PC-3 (cell line): ENCODE results near the gene AKR7A2. TPM values are rescaled to one million over a fixed set of nuclear protein-coding genes. Genes with fewer than 3 reads are reported as not detected.

Experiments used
- ATAC-seq: fragments of 200-7000 bp; cut with Tn5 transposase; 2 replicates; pipeline ENCODE4 v1.9.1; 2020; ENCODE audit warnings: mild to moderate bottlenecking, moderate library complexity
- BruUV-seq: library from RNA; stranded (reverse); fragments of 400-500 nt; replicated peaks from 2 replicates; lab custom pipeline; 2021; lab: Mats Ljungman, UMichigan
- CTCF ChIA-PET: fragments of 300-600 bp; sonication (Branson Sonifier 250); formaldehyde crosslinking; loops from one replicate; lab custom pipeline; 2022; ENCODE audit warnings: antibody characterized with exemption; lab: Charles Lee
- POLR2A ChIA-PET: fragments of 300-600 bp; sonication (Branson Sonifier 250); formaldehyde crosslinking; loops from one replicate; lab custom pipeline; 2022; ENCODE audit warnings: antibody characterized with exemption; ENCODE audit not compliant: unreplicated experiment; lab: Charles Lee
- DNase-seq: peaks from one replicate; pipeline ENCODE4 v3.0.0-alpha.2; 2015
- H2AFZ ChIP-seq: fragments of 300-600 bp; sonication (generic); 2 replicates; pipeline ENCODE4 v1.6.0; 2016; ENCODE audit warnings: antibody characterized with exemption, low read length
- H3F3A ChIP-seq: fragments of 300-600 bp; sonication (generic); one replicate; pipeline ENCODE4 v1.6.0; 2017; ENCODE audit warnings: antibody characterized with exemption, low read length, control low read depth, mild to moderate bottlenecking; ENCODE audit not compliant: unreplicated experiment
- H3K27ac ChIP-seq: fragments of 300-600 bp; sonication (generic); 2 replicates; pipeline ENCODE4 v1.5.1; 2016; ENCODE audit warnings: mild to moderate bottlenecking, low read length
- H3K27me3 ChIP-seq: fragments of 300-600 bp; sonication (generic); 2 replicates; pipeline ENCODE4 v1.6.1; 2016; ENCODE audit warnings: low read length, mixed read lengths
- H3K36me3 ChIP-seq: fragments of 300-600 bp; sonication (generic); 2 replicates; pipeline ENCODE4 v1.6.1; 2016; ENCODE audit warnings: low read depth, mixed run types, low read length, mixed read lengths
- H3K4me1 ChIP-seq: fragments of 300-600 bp; sonication (generic); 2 replicates; pipeline ENCODE4 v1.5.1; 2016; ENCODE audit warnings: low read length; ENCODE audit not compliant: insufficient read depth
- H3K4me2 ChIP-seq: fragments of 300-600 bp; sonication (generic); 2 replicates; pipeline ENCODE4 v1.6.0; 2016; ENCODE audit warnings: low read length
- H3K4me3 ChIP-seq: fragments of 300-600 bp; sonication (generic); 2 replicates; pipeline ENCODE4 v1.5.1; 2016; ENCODE audit warnings: mild to moderate bottlenecking, low read length, mixed read lengths
- H3K79me2 ChIP-seq: fragments of 300-600 bp; sonication (generic); 2 replicates; pipeline ENCODE4 v1.6.1; 2017; ENCODE audit warnings: low read length, mixed read lengths
- H3K9ac ChIP-seq: fragments of 300-600 bp; sonication (generic); 2 replicates; pipeline ENCODE4 v1.6.0; 2016; ENCODE audit warnings: mild to moderate bottlenecking, low read length
- H3K9me2 ChIP-seq: fragments of 300-600 bp; sonication (generic); replicated peaks from 2 replicates; pipeline ENCODE4 v1.6.1; 2016; ENCODE audit warnings: mixed run types, low read length, mixed read lengths
- H3K9me3 ChIP-seq: fragments of 300-600 bp; sonication (generic); 2 replicates; pipeline ENCODE4 v1.6.1; 2016; ENCODE audit warnings: low read length, mixed read lengths
- H4K20me1 ChIP-seq: fragments of 300-600 bp; sonication (generic); 2 replicates; pipeline ENCODE4 v1.6.1; 2016; ENCODE audit warnings: low read length, mixed read lengths
- CTCF ChIP-seq: fragments of 300-600 bp; sonication (generic); conservative IDR thresholded peaks from 2 replicates; pipeline ENCODE4 v1.5.1; 2017; ENCODE audit warnings: antibody characterized with exemption, low read depth, mild to moderate bottlenecking, low read length
- EZH2 ChIP-seq: fragments of 300-600 bp; sonication (generic); IDR thresholded peaks from one replicate; pipeline ENCODE4 v1.6.1; 2017; ENCODE audit warnings: antibody characterized with exemption, mild to moderate bottlenecking, low read length; ENCODE audit not compliant: unreplicated experiment
- EZH2phosphoT487 ChIP-seq: fragments of 300-600 bp; sonication (generic); IDR thresholded peaks from 2 replicates; pipeline ENCODE4 v1.6.1; 2018; ENCODE audit warnings: mild to moderate bottlenecking, antibody characterized with exemption, low read length, borderline replicate concordance
- intact Hi-C: fragments of 100-400 bp; cut with micrococcal nuclease; formaldehyde crosslinking; loops from 2 replicates; pipeline ENCODE4 v1.9.0; 2023
- total RNA-seq: library from RNA; depleted of rRNA; stranded (reverse); fragments of >200 nt; gene quantifications from 2 replicates; pipeline ENCODE4 v1.2.3, GENCODE V29; 2014; rRNA removed

The AKR7A2 gene
- total RNA-seq, 1 experiment from 2014 or later, result 63.3 TPM

- DNase-seq (no peak), ATAC-seq (no peak)
- H3K9ac ChIP-seq, result no peak overlapping the region
- H3K27ac ChIP-seq, result no peak overlapping the region
- H3K4me2 ChIP-seq, result no peak overlapping the region
- BruUV-seq, result no TSS peak
- TF ChIP-seq EZH2 (no peak), CTCF (no peak), EZH2phosphoT487 (no peak)
- no peaks in the 10 kb centered on the region for H3K9me2 ChIP-seq
- POLR2A ChIA-PET, result no interaction called here
- no peaks in the 10 kb centered on the region for H3K27me3 ChIP-seq
- intact Hi-C loops, result no loop called here
- no peak overlapping the region for H3K4me3 ChIP-seq
- H3K36me3 ChIP-seq, result peaks cover 55% of the 10 kb centered on the region
- H2AFZ ChIP-seq, result no peak overlapping the region
- CTCF ChIA-PET, result no interaction called here
- H3F3A ChIP-seq, result no peaks in the 10 kb centered on the region
- H4K20me1 ChIP-seq, result peaks cover 26% of the 10 kb centered on the region
- no peaks in the 10 kb centered on the region for H3K9me3 ChIP-seq
- peaks cover 65% of the 10 kb centered on the region for H3K79me2 ChIP-seq
- peaks cover 22% of the 10 kb centered on the region for H3K4me1 ChIP-seq
These were observed 57.5 kb downstream of the AKR7A2 start for GRCh38 chr1:19254416-19254815.

Other genes starting within 250 kb of the AKR7A2 start
- 141 and 224 TPM in 2 replicates for gene UBR4, start 101.9 kb downstream of the AKR7A2 start, total RNA-seq
- 60.9 and 78.0 TPM in 2 replicates for gene EMC1, start 60.6 kb downstream of the AKR7A2 start, total RNA-seq
- 114 and 117 TPM in 2 replicates for gene MRTO4, start 60.3 kb downstream of the AKR7A2 start, total RNA-seq
- 0.40 and 1.2 TPM in 2 replicates for gene AKR7A3, start 23.4 kb downstream of the AKR7A2 start, total RNA-seq
- 27.7 and 28.9 TPM in 2 replicates for gene SLC66A1, start 182 bp upstream of the AKR7A2 start, total RNA-seq
- 86.7 and 94.3 TPM in 2 replicates for gene CAPZB, start 173.4 kb upstream of the AKR7A2 start, total RNA-seq